K562 (cell line): ENCODE measurements around the gene MAP1A. TPM values are rescaled to one million over a fixed set of nuclear protein-coding genes. Genes with fewer than 3 reads are reported as not detected.

Experiments
- CBFA2T2 ChIP-seq: fragments of 450-650 bp; conservative IDR thresholded peaks from 2 replicates; pipeline ENCODE4 v1.6.1; 2017; ENCODE audit warnings: mild to moderate bottlenecking
- CHD7 ChIP-seq: fragments of 200-600 bp; sonication (generic); IDR thresholded peaks from one replicate; pipeline ENCODE4 v1.6.1; 2012; ENCODE audit warnings: mild to moderate bottlenecking, low read depth, low read length, inconsistent platforms
- CREB3L1 ChIP-seq: fragments of 450-650 bp; IDR thresholded peaks from 2 replicates; pipeline ENCODE4 v1.6.1; 2014; ENCODE audit warnings: low read depth, mild to moderate bottlenecking, moderate library complexity, borderline replicate concordance
- EHMT2 ChIP-seq: fragments of 450-650 bp; IDR thresholded peaks from 2 replicates; pipeline ENCODE4 v1.6.1; 2018; ENCODE audit warnings: antibody characterized with exemption
- GTF2F1 ChIP-seq: IDR thresholded peaks from 2 replicates; pipeline ENCODE4 v1.6.1; 2011; ENCODE audit warnings: low read depth, low read length, improper control_type of control experiment
- NONO ChIP-seq, 2 experiments: fragments of 200-400 bp in 1 of 2; fragments of 450-650 bp in 1 of 2; formaldehyde crosslinking in 1 of 2; IDR thresholded peaks; 2 replicates each; pipeline ENCODE4 v1.6.1; 2017; ENCODE audit warnings: low read depth in 2 of 2, mild to moderate bottlenecking in 2 of 2, moderate library complexity in 2 of 2, low read length in 1 of 2
- NR2C1 ChIP-seq, 2 experiments: fragments of 450-650 bp; IDR thresholded peaks; 2 replicates each; pipeline ENCODE4 v1.6.1; 2017; ENCODE audit warnings: mild to moderate bottlenecking in 2 of 2, antibody characterized with exemption in 1 of 2, inconsistent platforms in 1 of 2, missing compliant biosample characterization in 1 of 2, missing genetic modification characterization in 1 of 2
- PRPF4 ChIP-seq: fragments of 200-400 bp; formaldehyde crosslinking; IDR thresholded peaks from one replicate; pipeline ENCODE4 v1.6.1; 2017; ENCODE audit warnings: low read length, low read depth, mild to moderate bottlenecking; ENCODE audit not compliant: insufficient read depth, poor library complexity, severe bottlenecking
- RBBP5 ChIP-seq: fragments of 200-600 bp; sonication (generic); IDR thresholded peaks from 2 replicates; pipeline ENCODE4 v1.6.1; 2012; ENCODE audit warnings: borderline replicate concordance, mild to moderate bottlenecking, low read length, control low read depth, inconsistent platforms; ENCODE audit not compliant: insufficient read depth, poor library complexity, severe bottlenecking
- SRF ChIP-seq, 2 experiments: fragments of 250-450, 450-650 bp in 1 of 2; sonication (Bioruptor Pico) in 1 of 2; sonication (generic) in 1 of 2; formaldehyde crosslinking; IDR thresholded peaks; 2 replicates each; pipeline versions ENCODE4 v1.5.0 to v1.5.1; 2020 to 2022; ENCODE audit warnings: mild to moderate bottlenecking in 1 of 2, missing genetic modification reagents in 1 of 2
- ZNF143 ChIP-seq: sonication (generic); formaldehyde crosslinking; IDR thresholded peaks from 2 replicates; pipeline ENCODE4 v1.9.0; 2022; ENCODE audit warnings: mild to moderate bottlenecking, missing genetic modification reagents
- ZNF347 ChIP-seq: fragments of 450-650 bp; formaldehyde crosslinking; IDR thresholded peaks from 2 replicates; pipeline ENCODE4 v1.4.0; 2020; ENCODE audit warnings: low read depth, mild to moderate bottlenecking, moderate library complexity
- polyA plus RNA-seq, 8 experiments: library from polyadenylated mRNA; depleted of rRNA in 4 of 8; stranded (reverse) in 5 of 8; unstranded in 3 of 8; fragments of >200 nt; fragmentation: Nextera tagmentation in 2 of 8; fragmentation: Illumina TruSeq in 1 of 8; extraction: Ambion mirVana in 2 of 8; extraction: Trizol in 1 of 8; gene quantifications; 2 replicates each; pipeline versions ENCODE4 v1.2.1 to v1.2.3, GENCODE V29; 2011 to 2014; ENCODE audit warnings: inconsistent platforms in 1 of 8, missing spikeins in 1 of 8
- total RNA-seq, 7 experiments: library from RNA; depleted of rRNA in 6 of 7; stranded (reverse); fragments of >200 nt in 6 of 7; fragmentation: Illumina TruSeq in 2 of 7; extraction: Trizol in 2 of 7; gene quantifications; 2 replicates each; pipeline versions ENCODE4 v1.2.1 to v1.2.3, GENCODE V29; 2011 to 2021; ENCODE audit warnings: low replicate concordance in 1 of 7

The MAP1A gene
- total and polyA plus RNA-seq, 9 of the 15 experiments (the other 6 are each of a cell fraction or from before 2014, with no cell fraction given) = 2.0 to 20.3 (median 7.3) TPM

GRCh38 chr15:43492673-43493601 is 24.5 kb upstream of the MAP1A start, which contains the start of gene TP53BP1 (continued):
- TF ChIP-seq CHD7 (no peak), ZNF347 (CRISPR knock-in tag) (no peak), CBFA2T2 (no peak), EHMT2 (no peak), PRPF4 (no peak), RBBP5 (peak; percentile 87), GTF2F1 (no peak), ZNF143 (no peak), SRF (CRISPR knock-in tag; IDR thresholded peaks at IDR 0.05) (no peak; a peak in 1 of 4 replicates), NR2C1 (IDR thresholded peaks at IDR 0.05) (no peak), NR2C1 (tag; IDR thresholded peaks at IDR 0.05) (0 out of 2 replicates have a peak, but pooled peaks have one; percentile 6), CREB3L1 (peak; percentile 62; the same call in 1 of the 2 replicates), NONO (IDR thresholded peaks at IDR 0.05; ENCODE audit: low read depth in 2 of 2, low read length in 1 of 2) (no peak)
